Gastrocnemius medialis (tissue), 4 donors: ENCODE data around the gene ZNF750.

Experiments used
- CTCF ChIP-seq, 5 experiments: fragments of 450-650 bp in 3 of 5; fragments of 200-600 bp in 2 of 5; sonication (generic) in 2 of 5; IDR thresholded peaks in 4 of 5; conservative IDR thresholded peaks in 1 of 5; 1 replicate in 4 of 5; 2 replicates in 1 of 5; pipeline ENCODE4 v1.5.1; 2016 to 2019; ENCODE audit warnings: antibody characterized with exemption in 5 of 5, mild to moderate bottlenecking in 3 of 5, moderate library complexity in 3 of 5
- POLR2A ChIP-seq, 2 donors: fragments of 450-650 bp; IDR thresholded peaks; one replicate each; pipeline ENCODE4 v1.6.1; 2017; ENCODE audit warnings: antibody characterized with exemption in 2 of 2, mild to moderate bottlenecking in 2 of 2, moderate library complexity in 2 of 2

GRCh38 chr17:82862191-82862590 is 22.4 kb upstream of the ZNF750 start:
- TF ChIP-seq POLR2A (IDR thresholded peaks at IDR 0.05) (no peak), CTCF (IDR thresholded peaks at IDR 0.05 in 4 of 5, conservative IDR thresholded peaks at IDR 0.05 in 1 of 5) (no peak)
